NB4 (cell line): ENCODE results near the gene SAAL1.

ENCODE experiments used
- DNase-seq: peaks from one replicate; pipeline ENCODE4 v3.0.0; 2010; ENCODE audit warnings: low read depth
- H3K4me3 ChIP-seq: one replicate; pipeline ENCODE4 v1.5.1; 2011; ENCODE audit warnings: mild to moderate bottlenecking, low read depth, low read length, moderate library complexity
- CTCF ChIP-seq: IDR thresholded peaks from one replicate; pipeline ENCODE4 v1.5.1; 2012; ENCODE audit warnings: low read depth, low read length
- MAX ChIP-seq: IDR thresholded peaks from 2 replicates; pipeline ENCODE4 v1.6.1; 2011; ENCODE audit warnings: low read depth, low read length
- MYC ChIP-seq: IDR thresholded peaks from 2 replicates; pipeline ENCODE4 v1.6.1; 2011; ENCODE audit warnings: low read depth, low read length
- POLR2A ChIP-seq: IDR thresholded peaks from 2 replicates; pipeline ENCODE4 v1.6.1; 2011; ENCODE audit warnings: mild to moderate bottlenecking; ENCODE audit not compliant: insufficient read length; ENCODE audit errors: extremely low read depth

The SAAL1 gene

GRCh38 chr11:18054511-18055103 lies 51.3 kb downstream of the SAAL1 start:
- H3K4me3 ChIP-seq: no peak overlapping the region
- no peak for TF ChIP-seq CTCF
- no peak for DNase-seq

GRCh38 chr11:18050848-18051247 lies 55.0 kb downstream of the SAAL1 start:
- H3K4me3 ChIP-seq: no peak overlapping the region
- peak; percentile 13 for DNase-seq
- TF ChIP-seq CTCF (no peak), MAX (no peak), POLR2A (no peak), MYC (no peak)

DNA sequence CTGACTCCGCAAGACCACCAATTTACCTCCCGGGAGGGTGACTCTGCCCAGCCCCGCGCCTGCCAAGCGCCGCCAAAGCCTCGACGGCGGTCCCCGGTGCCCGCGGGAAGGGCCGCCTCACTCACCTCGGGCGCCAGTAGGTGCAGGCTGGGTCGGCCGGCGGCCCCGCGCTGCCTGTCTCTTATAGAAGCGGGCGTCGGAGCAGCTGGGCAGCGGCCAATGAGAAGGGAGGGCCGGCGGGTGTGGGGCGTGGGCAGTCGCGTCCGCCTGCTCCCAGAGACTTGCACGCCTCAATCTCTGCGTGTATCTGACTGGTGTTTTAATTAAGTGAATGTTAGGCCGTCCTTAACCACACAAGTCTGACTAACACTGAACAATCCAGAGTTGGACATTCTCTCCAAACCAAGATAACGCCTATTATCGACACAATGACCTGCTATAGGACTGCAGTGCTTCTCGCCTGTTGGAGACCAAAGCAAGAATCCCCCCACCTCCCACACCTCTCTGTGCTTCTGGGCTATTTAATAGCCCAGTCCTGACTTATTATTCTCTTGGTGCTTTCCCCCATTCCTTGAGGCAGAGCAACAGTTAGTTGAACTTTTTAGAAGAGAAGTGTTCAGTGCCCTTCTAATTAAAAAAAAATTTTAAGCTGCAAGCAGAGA lies 59.6 kb downstream of the SAAL1 start, which contains the start of gene TPH1:
TSS of gene TPH1 (minus strand) at position 154 of the 662 bp plus-strand sequence. CDS start 5,507 bp downstream, outside the sequence.
- no peak for DNase-seq
- no peak within 1 kb of the TSS for H3K4me3 ChIP-seq

DNA sequence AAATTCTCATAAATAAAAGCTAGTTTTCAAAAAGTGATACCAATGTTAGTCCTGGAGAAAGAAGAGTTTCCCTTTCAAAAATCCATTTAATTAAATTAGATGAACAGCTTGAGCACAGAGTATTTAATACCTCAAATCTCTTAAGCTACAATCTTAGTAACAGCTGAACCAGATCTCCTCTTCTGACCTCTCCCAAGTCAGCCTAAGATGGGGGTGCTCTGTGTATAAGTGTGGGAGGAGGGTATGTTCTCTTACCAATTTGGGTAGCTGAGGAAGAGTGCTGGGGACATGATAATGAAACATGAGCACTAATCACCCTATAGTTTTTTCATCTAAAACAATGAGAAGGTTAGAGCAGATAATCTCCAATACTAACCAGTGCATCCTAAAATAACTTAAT lies 69.4 kb downstream of the SAAL1 start:
- no peak overlapping the region for H3K4me3 ChIP-seq
- DNase-seq: no peak
- TF ChIP-seq POLR2A (no peak), MYC (no peak), MAX (no peak), CTCF (no peak)

More for the DNA sequence above, 59.6 kb downstream of the SAAL1 start, which contains the start of gene TPH1:
- TF ChIP-seq MYC: no peak
- no peak for TF ChIP-seq CTCF
- TF ChIP-seq MAX: no peak
- no peak for TF ChIP-seq POLR2A
